Fibroblast of mammary gland (primary cell): ENCODE results near the gene LRRC75A.

ENCODE experiments used
- DNase-seq: peaks from one replicate; pipeline ENCODE4 v3.0.0-alpha.2; 2010; ENCODE audit warnings: low read depth
- H3K4me3 ChIP-seq: 2 replicates; pipeline ENCODE4 v1.5.1; 2011; ENCODE audit warnings: low read depth, mild to moderate bottlenecking, low read length, moderate library complexity; ENCODE audit not compliant: control insufficient read depth
- TF ChIP-seq, protein P1 (sequence below): conservative IDR thresholded peaks from 2 replicates; pipeline ENCODE4 v1.5.1; 2011; ENCODE audit warnings: low read depth, low read length, inconsistent platforms; ENCODE audit not compliant: control insufficient read depth, insufficient read depth

Gene LRRC75A

DNA sequence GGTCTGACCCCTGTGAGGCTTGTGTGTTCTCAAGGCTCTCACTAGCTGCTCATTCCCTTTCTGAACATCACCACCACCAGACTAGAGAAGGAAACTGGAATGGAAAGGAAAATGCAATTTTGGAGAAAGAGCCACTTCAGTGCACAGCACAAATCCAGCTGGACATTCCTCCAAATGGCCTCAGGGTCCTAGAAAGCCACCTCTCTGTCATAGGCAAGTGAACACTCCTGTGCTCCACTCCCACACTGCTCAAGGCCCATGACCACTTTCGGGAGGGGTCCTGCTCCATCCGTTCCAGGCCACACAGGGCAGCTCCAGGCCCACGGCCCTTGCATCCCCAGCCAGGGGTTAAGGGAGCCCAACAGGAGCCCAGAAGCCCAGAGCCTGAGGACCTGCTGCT lies 2.6 kb downstream of the LRRC75A start:
- H3K4me3 ChIP-seq, result no peak overlapping the region
- TF ChIP-seq, protein P1, sequence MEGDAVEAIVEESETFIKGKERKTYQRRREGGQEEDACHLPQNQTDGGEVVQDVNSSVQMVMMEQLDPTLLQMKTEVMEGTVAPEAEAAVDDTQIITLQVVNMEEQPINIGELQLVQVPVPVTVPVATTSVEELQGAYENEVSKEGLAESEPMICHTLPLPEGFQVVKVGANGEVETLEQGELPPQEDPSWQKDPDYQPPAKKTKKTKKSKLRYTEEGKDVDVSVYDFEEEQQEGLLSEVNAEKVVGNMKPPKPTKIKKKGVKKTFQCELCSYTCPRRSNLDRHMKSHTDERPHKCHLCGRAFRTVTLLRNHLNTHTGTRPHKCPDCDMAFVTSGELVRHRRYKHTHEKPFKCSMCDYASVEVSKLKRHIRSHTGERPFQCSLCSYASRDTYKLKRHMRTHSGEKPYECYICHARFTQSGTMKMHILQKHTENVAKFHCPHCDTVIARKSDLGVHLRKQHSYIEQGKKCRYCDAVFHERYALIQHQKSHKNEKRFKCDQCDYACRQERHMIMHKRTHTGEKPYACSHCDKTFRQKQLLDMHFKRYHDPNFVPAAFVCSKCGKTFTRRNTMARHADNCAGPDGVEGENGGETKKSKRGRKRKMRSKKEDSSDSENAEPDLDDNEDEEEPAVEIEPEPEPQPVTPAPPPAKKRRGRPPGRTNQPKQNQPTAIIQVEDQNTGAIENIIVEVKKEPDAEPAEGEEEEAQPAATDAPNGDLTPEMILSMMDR, result no peak
- DNase-seq, result no peak

GRCh38 chr17:16488968-16489337 lies 3.0 kb downstream of the LRRC75A start:
- TF ChIP-seq, protein P1, result no peak
- no peak overlapping the region for H3K4me3 ChIP-seq
- DNase-seq, result no peak

DNA sequence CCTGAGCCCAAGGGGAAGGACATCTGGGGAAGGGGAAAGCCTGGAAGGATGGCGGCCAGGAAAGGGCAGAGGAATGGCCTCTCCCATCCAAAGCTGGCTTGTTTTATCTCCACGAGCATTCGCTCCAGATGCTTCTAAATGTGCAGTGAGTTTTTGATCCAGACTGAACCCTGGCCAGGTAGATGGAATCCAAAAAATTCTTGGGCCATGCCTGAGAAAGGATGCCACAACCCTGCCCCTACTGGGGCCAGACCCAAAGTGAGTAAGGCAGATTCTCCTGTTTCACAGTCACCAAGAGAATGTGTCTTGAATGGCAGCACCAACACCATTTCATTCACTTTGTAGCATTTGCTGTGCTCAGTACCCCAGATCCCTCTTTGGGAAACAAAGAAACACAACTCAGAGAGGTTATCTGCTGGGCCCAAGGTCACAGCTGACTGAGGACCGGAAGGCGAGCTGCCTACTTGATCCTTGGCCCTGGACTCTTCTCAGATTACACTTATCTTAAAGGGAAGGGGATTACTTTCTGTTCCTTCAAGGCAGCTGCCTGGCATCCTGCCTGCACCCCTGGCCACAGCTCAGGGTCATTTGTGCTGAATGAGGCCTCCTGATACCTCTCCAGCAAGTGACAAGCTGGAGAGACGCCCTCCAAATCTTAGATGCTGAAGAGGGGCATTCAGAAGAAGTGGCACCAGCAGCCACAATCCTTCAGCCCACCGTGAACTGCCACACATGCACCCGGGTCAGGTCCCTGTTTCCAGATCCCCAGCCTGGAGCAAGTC lies 3.6 kb downstream of the LRRC75A start:
- TF ChIP-seq, protein P1, result no peak
- H3K4me3 ChIP-seq, result no peak overlapping the region
- no peak for DNase-seq

DNA sequence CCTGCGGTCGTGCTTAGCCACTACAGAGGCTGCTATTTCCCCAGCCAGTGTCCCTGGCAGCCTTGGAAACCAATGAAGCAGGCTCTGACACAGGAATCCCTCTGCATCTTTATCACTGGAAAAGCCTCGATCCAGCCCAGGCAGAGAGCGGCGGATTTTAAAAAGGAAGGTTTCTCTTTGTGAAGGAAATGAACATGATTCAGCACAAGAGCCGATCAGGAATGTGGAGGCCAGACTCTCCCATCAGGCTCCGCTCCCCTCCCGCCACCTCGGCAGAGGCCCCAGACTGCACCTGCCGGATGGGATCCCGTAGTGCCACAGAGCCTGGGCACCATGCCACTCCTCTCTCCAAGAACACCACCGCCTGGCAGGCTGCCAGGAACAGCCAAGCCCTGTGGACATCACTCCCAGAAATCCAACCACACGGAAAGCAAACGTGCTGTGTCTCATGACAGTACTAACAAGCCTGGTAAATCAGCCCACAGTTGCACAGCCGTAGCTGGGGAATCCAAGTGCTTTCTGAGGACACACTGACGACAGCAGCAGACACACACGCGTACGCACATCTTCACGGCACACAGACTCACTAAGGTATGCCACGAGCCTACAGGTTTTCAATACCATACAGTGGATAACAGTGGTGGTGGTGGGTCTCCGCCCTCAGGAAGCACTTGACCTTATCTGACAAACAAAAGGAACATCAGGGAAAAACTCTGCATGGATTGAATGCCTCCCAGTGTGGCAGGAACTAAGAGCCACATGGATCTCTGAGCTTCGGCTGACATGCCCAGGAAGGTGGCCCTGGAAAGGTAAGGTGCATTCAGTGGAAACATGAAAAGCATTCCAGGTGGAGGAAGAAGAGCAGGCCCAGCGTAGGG lies 5.4 kb downstream of the LRRC75A start:
- TF ChIP-seq, protein P1, result no peak
- H3K4me3 ChIP-seq, result no peak overlapping the region
- peak; percentile 60 for DNase-seq

DNA sequence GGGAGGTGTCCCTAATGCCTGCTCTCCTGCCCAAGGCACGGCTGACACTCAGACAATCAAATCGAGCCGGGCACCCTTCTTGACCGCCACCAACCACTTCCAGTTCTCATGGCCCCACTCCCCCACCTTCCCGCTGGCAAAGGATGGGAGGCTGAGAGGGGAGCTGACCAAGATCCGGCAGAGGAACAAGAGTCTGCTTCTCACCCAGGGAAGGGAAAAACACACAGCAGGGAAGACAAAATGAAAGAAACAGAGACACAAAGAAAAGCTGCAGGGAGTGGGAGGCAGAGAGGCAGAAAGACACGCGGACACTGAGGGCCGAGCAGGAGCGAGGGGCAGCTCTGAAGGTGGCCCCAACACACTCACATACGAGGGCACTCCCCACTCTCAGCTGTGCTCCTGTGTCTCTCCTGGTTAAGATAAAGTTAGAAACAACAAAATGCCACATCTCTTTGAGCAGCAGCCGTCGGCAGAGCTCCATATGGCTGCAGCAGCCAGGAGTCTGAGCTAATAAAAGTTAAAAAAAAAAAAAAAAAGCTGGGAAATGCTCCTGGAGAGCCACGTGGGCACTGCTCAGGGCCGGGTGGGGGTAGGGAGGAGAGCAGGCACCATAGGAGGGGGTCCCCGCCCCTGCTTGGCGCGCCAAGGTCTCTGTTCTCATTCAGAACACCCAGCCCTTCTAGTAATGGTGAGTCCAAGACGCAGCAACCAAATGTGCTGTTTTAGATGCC lies 7.4 kb downstream of the LRRC75A start:
- DNase-seq, result no peak
- TF ChIP-seq, protein P1, result no peak
- H3K4me3 ChIP-seq, result no peak overlapping the region

DNA sequence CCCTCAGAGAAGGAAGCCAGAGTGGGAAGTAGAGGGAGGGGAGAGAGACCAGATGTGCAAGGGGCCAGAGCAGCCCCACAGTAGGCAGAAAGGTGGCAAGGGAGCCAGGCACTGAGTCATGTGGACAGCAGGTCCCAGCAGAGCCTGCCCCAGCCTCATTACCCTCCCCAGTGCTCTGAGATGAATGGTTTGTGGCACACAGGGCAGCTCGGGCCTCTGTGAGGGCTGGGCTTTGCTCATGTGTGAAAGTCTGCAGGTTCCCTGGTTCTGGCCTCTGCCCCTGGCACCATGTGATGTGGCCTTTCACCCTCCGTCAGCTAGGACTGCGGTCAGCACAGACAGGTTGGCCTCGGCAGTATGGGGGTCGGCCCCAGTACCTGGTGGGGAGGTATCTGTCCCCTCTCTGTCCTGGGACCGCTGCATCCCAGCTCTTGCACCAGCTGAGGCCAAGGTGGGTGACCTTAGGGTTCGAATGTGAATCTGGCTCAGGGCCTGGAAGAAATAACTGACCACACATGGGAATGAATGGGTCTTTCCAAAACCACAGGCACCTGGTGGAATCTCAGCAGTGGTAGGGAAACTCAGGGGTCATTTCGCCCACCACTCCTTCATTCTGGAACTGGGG lies 8.9 kb downstream of the LRRC75A start:
- no peak for DNase-seq
- H3K4me3 ChIP-seq, result no peak overlapping the region
- TF ChIP-seq, protein P1, result no peak
